HepG2 (cell line): ENCODE measurements around the gene PSEN2. TPM values are rescaled to one million over a fixed set of nuclear protein-coding genes. Genes with fewer than 3 reads are reported as not detected.

Experiments
- BATF2 ChIP-seq: sonication (generic); formaldehyde crosslinking; IDR thresholded peaks from 2 replicates; pipeline ENCODE4 v1.8.0; 2022; ENCODE audit warnings: mild to moderate bottlenecking, missing genetic modification reagents, moderate library complexity
- CC2D1A ChIP-seq: sonication (generic); formaldehyde crosslinking; IDR thresholded peaks from 2 replicates; pipeline ENCODE4 v1.8.1; 2023; ENCODE audit warnings: mild to moderate bottlenecking, missing genetic modification reagents
- FIP1L1 ChIP-seq: fragments of 200-400 bp; formaldehyde crosslinking; IDR thresholded peaks from 2 replicates; pipeline ENCODE4 v1.6.1; 2018; ENCODE audit warnings: low read depth, mild to moderate bottlenecking, low read length, moderate library complexity, borderline replicate concordance; ENCODE audit not compliant: insufficient read depth
- FUBP1 ChIP-seq: sonication (generic); formaldehyde crosslinking; IDR thresholded peaks from 2 replicates; pipeline ENCODE4 v1.5.1; 2020; ENCODE audit warnings: missing genetic modification reagents, mild to moderate bottlenecking, borderline replicate concordance
- GFI1 ChIP-seq: sonication (generic); formaldehyde crosslinking; IDR thresholded peaks from 2 replicates; pipeline ENCODE4 v1.5.0; 2020; ENCODE audit warnings: missing genetic modification reagents, mild to moderate bottlenecking, borderline replicate concordance
- GZF1 ChIP-seq: sonication (generic); formaldehyde crosslinking; IDR thresholded peaks from 2 replicates; pipeline ENCODE4 v1.5.1; 2020; ENCODE audit warnings: mild to moderate bottlenecking, missing genetic modification reagents
- HNF4G ChIP-seq, 2 experiments: sonication (generic) in 1 of 2; formaldehyde crosslinking in 1 of 2; IDR thresholded peaks; 2 replicates each; pipeline versions ENCODE4 v1.4.0 to v1.6.1; 2011 to 2020; ENCODE audit warnings: borderline replicate concordance in 2 of 2, low read depth in 2 of 2, mild to moderate bottlenecking in 2 of 2, low read length in 1 of 2, missing genetic modification reagents in 1 of 2, moderate library complexity in 1 of 2
- HNRNPLL ChIP-seq: fragments of 200-400 bp; formaldehyde crosslinking; IDR thresholded peaks from 2 replicates; pipeline ENCODE4 v1.6.1; 2017; ENCODE audit warnings: mild to moderate bottlenecking, low read depth, low read length; ENCODE audit not compliant: poor library complexity, severe bottlenecking
- IKZF5 ChIP-seq: IDR thresholded peaks from 2 replicates; pipeline ENCODE4 v1.6.1; 2018; ENCODE audit warnings: missing genetic modification reagents, mild to moderate bottlenecking, missing compliant biosample characterization
- KDM5B ChIP-seq: sonication (generic); formaldehyde crosslinking; IDR thresholded peaks from 2 replicates; pipeline ENCODE4 v1.4.0; 2020; ENCODE audit warnings: missing genetic modification reagents, mild to moderate bottlenecking, borderline replicate concordance
- KDM6A ChIP-seq: IDR thresholded peaks from 2 replicates; pipeline ENCODE4 v1.6.1; 2016; ENCODE audit warnings: low read depth
- MED8 ChIP-seq: sonication (generic); formaldehyde crosslinking; IDR thresholded peaks from 2 replicates; pipeline ENCODE4 v1.8.1; 2023; ENCODE audit warnings: mild to moderate bottlenecking, missing genetic modification reagents; ENCODE audit not compliant: insufficient replicate concordance
- SAFB2 ChIP-seq: sonication (generic); formaldehyde crosslinking; IDR thresholded peaks from 2 replicates; pipeline ENCODE4 v1.5.1; 2020; ENCODE audit warnings: missing genetic modification reagents, low read depth, mild to moderate bottlenecking, borderline replicate concordance
- SIN3A ChIP-seq: IDR thresholded peaks from 2 replicates; pipeline ENCODE4 v1.6.1; 2011; ENCODE audit warnings: low read depth, mild to moderate bottlenecking, control low read depth, low read length, borderline replicate concordance
- ZBTB10 ChIP-seq: sonication (generic); formaldehyde crosslinking; IDR thresholded peaks from 2 replicates; pipeline ENCODE4 v1.4.0; 2020; ENCODE audit warnings: missing genetic modification reagents, borderline replicate concordance
- ZNF232 ChIP-seq: sonication (generic); formaldehyde crosslinking; IDR thresholded peaks from 2 replicates; pipeline ENCODE4 v1.4.0; 2020; ENCODE audit warnings: missing genetic modification reagents, borderline replicate concordance
- ZNF335 ChIP-seq: sonication (generic); formaldehyde crosslinking; IDR thresholded peaks from 2 replicates; pipeline ENCODE4 v1.4.0; 2020; ENCODE audit warnings: missing genetic modification reagents
- ZNF546 ChIP-seq: sonication (generic); formaldehyde crosslinking; conservative IDR thresholded peaks from 2 replicates; pipeline ENCODE4 v1.8.1; 2023; ENCODE audit warnings: mild to moderate bottlenecking, missing genetic modification reagents
- ZNF550 ChIP-seq: sonication (generic); formaldehyde crosslinking; IDR thresholded peaks from 2 replicates; pipeline ENCODE4 v1.4.0; 2020; ENCODE audit warnings: mild to moderate bottlenecking, missing genetic modification reagents, borderline replicate concordance
- ZNF558 ChIP-seq: sonication (generic); formaldehyde crosslinking; IDR thresholded peaks from 2 replicates; pipeline ENCODE4 v1.9.0; 2022; ENCODE audit warnings: mild to moderate bottlenecking, missing genetic modification reagents, borderline replicate concordance
- ZNF737 ChIP-seq: sonication (generic); formaldehyde crosslinking; IDR thresholded peaks from 2 replicates; pipeline ENCODE4 v1.5.0; 2020; ENCODE audit warnings: missing genetic modification reagents, mild to moderate bottlenecking, borderline replicate concordance
- polyA plus RNA-seq, 8 experiments: library from polyadenylated mRNA; depleted of rRNA in 3 of 8; stranded (reverse) in 7 of 8; unstranded in 1 of 8; fragments of >200 nt; fragmentation: Illumina TruSeq in 4 of 8; extraction: Trizol in 4 of 8; gene quantifications; 2 replicates each; pipeline versions ENCODE4 v1.2.1 to v1.2.3, GENCODE V29; 2011 to 2016; ENCODE audit warnings: low read depth in 4 of 8, missing spikeins in 1 of 8, mixed read lengths in 1 of 8; ENCODE audit not compliant: insufficient read depth in 1 of 8
- total RNA-seq, 5 experiments: library from RNA; depleted of rRNA; stranded (reverse); fragments of >200 nt; fragmentation: Illumina TruSeq; extraction: Trizol; gene quantifications; 2 replicates each; pipeline ENCODE4 v1.2.3, GENCODE V29; 2016; ENCODE audit warnings: low read depth in 1 of 5

Gene PSEN2
- total and polyA plus RNA-seq, 2 of the 13 experiments (the other 11 are each of a cell fraction or from before 2014, with no cell fraction given): 5.9 to 13.1 TPM

- TF ChIP-seq BATF2 (CRISPR knock-in tag) (no peak), HNRNPLL (no peak), HNF4G (IDR thresholded peaks at IDR 0.05; ENCODE audit: borderline replicate concordance, low read depth, low read length) (0 out of 2 replicates have a peak, but pooled peaks have one; percentile 44), HNF4G (CRISPR knock-in tag; IDR thresholded peaks at IDR 0.05; ENCODE audit: borderline replicate concordance, low read depth) (no peak), CC2D1A (CRISPR knock-in tag) (no peak), SAFB2 (CRISPR knock-in tag) (peak; percentile 71; the same call in 1 of the 2 replicates), ZNF335 (no peak), ZNF546 (no peak), KDM6A (CRISPR knock-in tag) (peak; percentile 78), GZF1 (CRISPR knock-in tag) (no peak; the same call in 1 of the 2 replicates), ZNF232 (no peak; the same call in 1 of the 2 replicates), IKZF5 (CRISPR knock-in tag) (peak; percentile 89), FIP1L1 (no peak), ZNF558 (CRISPR knock-in tag) (no peak), ZNF550 (CRISPR knock-in tag) (peak; percentile 36; the same call in 1 of the 2 replicates), SIN3A (peak; percentile 94), ZBTB10 (no peak), FUBP1 (no peak), MED8 (CRISPR knock-in tag) (peak; percentile 31), KDM5B (peak; percentile 64; the same call in 1 of the 2 replicates), ZNF737 (CRISPR knock-in tag) (no peak), GFI1 (CRISPR knock-in tag) (peak; percentile 59; the same call in 1 of the 2 replicates)
Measured at GRCh38 chr1:226945106-226945857, 74.9 kb downstream of the PSEN2 start (continued).
